SK-N-SH treated with all-trans-retinoic acid at 6 μM for 48 hours (cell line): ENCODE results near the gene GORASP1.
A peak's percentile ranks its signal among the peaks of the same experiment; 100 is the strongest.

Experiments used
- ATAC-seq: fragments of 200-7000 bp; cut with Tn5 transposase; 3 replicates; pipeline ENCODE4 v1.9.1; 2020; ENCODE audit warnings: mild to moderate bottlenecking, moderate library complexity
- ARNTL ChIP-seq: fragments of 450-650 bp; formaldehyde crosslinking; IDR thresholded peaks from 2 replicates; pipeline ENCODE4 v1.5.0; 2020; ENCODE audit warnings: low read depth, mild to moderate bottlenecking, moderate library complexity, borderline replicate concordance
- BACH2 ChIP-seq: fragments of 250-450 bp; sonication (Bioruptor Pico); IDR thresholded peaks from 2 replicates; pipeline ENCODE4 v1.9.0; 2021; ENCODE audit warnings: mild to moderate bottlenecking, borderline replicate concordance
- CSDC2 ChIP-seq: fragments of 250-450 bp; sonication (Bioruptor Pico); IDR thresholded peaks from 2 replicates; pipeline ENCODE4 v1.5.0; 2020; ENCODE audit warnings: mild to moderate bottlenecking, moderate library complexity
- CSRNP3 ChIP-seq: fragments of 250-450 bp; sonication (Bioruptor Pico); IDR thresholded peaks from 2 replicates; pipeline ENCODE4 v1.5.1; 2021; ENCODE audit warnings: mild to moderate bottlenecking, moderate library complexity
- ESRRG ChIP-seq: fragments of 250-450 bp; sonication (Bioruptor Pico); IDR thresholded peaks from 2 replicates; pipeline ENCODE4 v1.6.1; 2021; ENCODE audit warnings: mild to moderate bottlenecking
- GLIS3 ChIP-seq: fragments of 250-450 bp; sonication (Bioruptor Pico); IDR thresholded peaks from 2 replicates; pipeline ENCODE4 v1.5.0; 2020; ENCODE audit warnings: mild to moderate bottlenecking, moderate library complexity
- ISL1 ChIP-seq: fragments of 250-450 bp; sonication (Bioruptor Pico); IDR thresholded peaks from 2 replicates; pipeline ENCODE4 v2.1.2; 2022; ENCODE audit warnings: mild to moderate bottlenecking, moderate library complexity
- OSR1 ChIP-seq: fragments of 250-450 bp; sonication (Bioruptor Pico); IDR thresholded peaks from 2 replicates; pipeline ENCODE4 v1.8.0; 2022; ENCODE audit warnings: moderate library complexity, mild to moderate bottlenecking, inconsistent platforms
- PPARA ChIP-seq: fragments of 250-450 bp; sonication (Bioruptor Pico); IDR thresholded peaks from 2 replicates; pipeline ENCODE4 v1.5.0; 2020; ENCODE audit warnings: mild to moderate bottlenecking, borderline replicate concordance
- RARB ChIP-seq: fragments of 250-450 bp; sonication (Bioruptor Pico); IDR thresholded peaks from 2 replicates; pipeline ENCODE4 v1.8.0; 2021; ENCODE audit warnings: mild to moderate bottlenecking, moderate library complexity
- TCF4 ChIP-seq: fragments of 250-450 bp; sonication (Bioruptor Pico); IDR thresholded peaks from 2 replicates; pipeline ENCODE4 v1.8.0; 2021; ENCODE audit warnings: mild to moderate bottlenecking, moderate library complexity, borderline replicate concordance
- TOX ChIP-seq: fragments of 250-450 bp; sonication (Bioruptor Pico); IDR thresholded peaks from 2 replicates; pipeline ENCODE4 v1.8.0; 2021; ENCODE audit warnings: mild to moderate bottlenecking, moderate library complexity, borderline replicate concordance
- TSHZ2 ChIP-seq: fragments of 250-450 bp; sonication (Bioruptor Pico); IDR thresholded peaks from 2 replicates; pipeline ENCODE4 v1.5.0; 2020; ENCODE audit warnings: mild to moderate bottlenecking, moderate library complexity
- ZC3H10 ChIP-seq: fragments of 250-450 bp; sonication (Bioruptor Pico); IDR thresholded peaks from 2 replicates; pipeline ENCODE4 v1.5.1; 2021; ENCODE audit warnings: mild to moderate bottlenecking, moderate library complexity
- ZFP3 ChIP-seq: fragments of 250-450 bp; sonication (Bioruptor Pico); IDR thresholded peaks from 2 replicates; pipeline ENCODE4 v1.5.0; 2020; ENCODE audit warnings: mild to moderate bottlenecking, moderate library complexity
- ZFP30 ChIP-seq: fragments of 450-650 bp; formaldehyde crosslinking; IDR thresholded peaks from 2 replicates; pipeline ENCODE4 v1.5.0; 2022; ENCODE audit warnings: mild to moderate bottlenecking, moderate library complexity
- ZNF565 ChIP-seq: fragments of 450-650 bp; formaldehyde crosslinking; conservative IDR thresholded peaks from 2 replicates; pipeline ENCODE4 v1.5.0; 2020; ENCODE audit warnings: low read depth, mild to moderate bottlenecking, moderate library complexity
- ZNF70 ChIP-seq: fragments of 450-650 bp; formaldehyde crosslinking; IDR thresholded peaks from 2 replicates; pipeline ENCODE4 v1.5.0; 2020; ENCODE audit warnings: mild to moderate bottlenecking, moderate library complexity
- TF ChIP-seq, protein P1 (sequence below): fragments of 250-450 bp; sonication (Bioruptor Pico); IDR thresholded peaks from 2 replicates; pipeline ENCODE4 v1.8.0; 2020; ENCODE audit warnings: mild to moderate bottlenecking, moderate library complexity, borderline replicate concordance
- TF ChIP-seq, protein P2 (sequence below): fragments of 250-450 bp; sonication (Bioruptor Pico); IDR thresholded peaks from 2 replicates; pipeline ENCODE4 v1.5.1; 2020; ENCODE audit warnings: low read depth, mild to moderate bottlenecking, moderate library complexity

Gene GORASP1

DNA sequence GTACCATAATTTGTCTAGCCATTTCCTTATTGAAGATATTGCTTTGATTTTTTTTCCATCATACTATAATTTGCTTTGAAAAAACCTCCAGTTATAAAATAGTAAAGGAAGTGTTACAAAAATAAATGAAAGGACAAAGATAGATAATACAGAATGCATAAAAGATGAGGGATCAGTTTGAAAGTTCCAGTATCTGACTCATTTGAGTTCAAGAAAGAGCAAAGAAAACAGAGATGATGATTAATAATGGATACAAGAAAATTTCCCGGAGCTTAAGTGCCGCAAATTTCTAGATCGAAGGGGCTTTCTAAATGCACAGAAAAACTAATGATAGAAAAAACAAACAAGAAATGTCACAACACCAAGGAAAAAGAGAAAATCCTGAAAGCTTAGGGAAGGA is 51.3 kb downstream of the GORASP1 start:
- TF ChIP-seq GLIS3 (CRISPR knock-in tag), result no peak
- no peak for TF ChIP-seq ZNF565 (CRISPR knock-in tag)
- TF ChIP-seq ZFP3, result no peak
- no peak for TF ChIP-seq RARB (CRISPR knock-in tag)
- TF ChIP-seq ISL1, result no peak
- TF ChIP-seq TCF4 (CRISPR knock-in tag), result no peak
- TF ChIP-seq TOX (CRISPR knock-in tag), result no peak
- TF ChIP-seq ARNTL (CRISPR knock-in tag), result no peak
- TF ChIP-seq PPARA (CRISPR knock-in tag), result no peak
- TF ChIP-seq, all 23 proteins: peak for 0
- ATAC-seq, result no peak

- ATAC-seq, result no peak
- TF ChIP-seq, protein P1, sequence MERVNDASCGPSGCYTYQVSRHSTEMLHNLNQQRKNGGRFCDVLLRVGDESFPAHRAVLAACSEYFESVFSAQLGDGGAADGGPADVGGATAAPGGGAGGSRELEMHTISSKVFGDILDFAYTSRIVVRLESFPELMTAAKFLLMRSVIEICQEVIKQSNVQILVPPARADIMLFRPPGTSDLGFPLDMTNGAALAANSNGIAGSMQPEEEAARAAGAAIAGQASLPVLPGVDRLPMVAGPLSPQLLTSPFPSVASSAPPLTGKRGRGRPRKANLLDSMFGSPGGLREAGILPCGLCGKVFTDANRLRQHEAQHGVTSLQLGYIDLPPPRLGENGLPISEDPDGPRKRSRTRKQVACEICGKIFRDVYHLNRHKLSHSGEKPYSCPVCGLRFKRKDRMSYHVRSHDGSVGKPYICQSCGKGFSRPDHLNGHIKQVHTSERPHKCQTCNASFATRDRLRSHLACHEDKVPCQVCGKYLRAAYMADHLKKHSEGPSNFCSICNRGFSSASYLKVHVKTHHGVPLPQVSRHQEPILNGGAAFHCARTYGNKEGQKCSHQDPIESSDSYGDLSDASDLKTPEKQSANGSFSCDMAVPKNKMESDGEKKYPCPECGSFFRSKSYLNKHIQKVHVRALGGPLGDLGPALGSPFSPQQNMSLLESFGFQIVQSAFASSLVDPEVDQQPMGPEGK, result no peak
- TF ChIP-seq, protein P2, sequence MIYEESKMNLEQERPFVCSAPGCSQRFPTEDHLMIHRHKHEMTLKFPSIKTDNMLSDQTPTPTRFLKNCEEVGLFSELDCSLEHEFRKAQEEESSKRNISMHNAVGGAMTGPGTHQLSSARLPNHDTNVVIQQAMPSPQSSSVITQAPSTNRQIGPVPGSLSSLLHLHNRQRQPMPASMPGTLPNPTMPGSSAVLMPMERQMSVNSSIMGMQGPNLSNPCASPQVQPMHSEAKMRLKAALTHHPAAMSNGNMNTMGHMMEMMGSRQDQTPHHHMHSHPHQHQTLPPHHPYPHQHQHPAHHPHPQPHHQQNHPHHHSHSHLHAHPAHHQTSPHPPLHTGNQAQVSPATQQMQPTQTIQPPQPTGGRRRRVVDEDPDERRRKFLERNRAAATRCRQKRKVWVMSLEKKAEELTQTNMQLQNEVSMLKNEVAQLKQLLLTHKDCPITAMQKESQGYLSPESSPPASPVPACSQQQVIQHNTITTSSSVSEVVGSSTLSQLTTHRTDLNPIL (CRISPR knock-in tag), result no peak
- no peak for TF ChIP-seq ZFP30 (CRISPR knock-in tag)
- no peak for TF ChIP-seq ZNF70 (CRISPR knock-in tag)
- no peak for TF ChIP-seq ISL1
- no peak for TF ChIP-seq ESRRG
- TF ChIP-seq BACH2 (CRISPR knock-in tag), result no peak
- no peak for TF ChIP-seq ZFP3
- TF ChIP-seq TCF4 (CRISPR knock-in tag), result no peak
- no peak for TF ChIP-seq ZC3H10 (CRISPR knock-in tag)
- no peak for TF ChIP-seq GLIS3 (CRISPR knock-in tag)
- no peak for TF ChIP-seq TOX (CRISPR knock-in tag)
These were observed 53.7 kb downstream of the GORASP1 start for GRCh38 chr3:39053696-39054095.

- no peak for TF ChIP-seq TSHZ2 (CRISPR knock-in tag)
- peak; percentile 3; the same call in 1 of the 3 replicates for ATAC-seq
These were observed 54.8 kb downstream of the GORASP1 start for GRCh38 chr3:39052583-39052982.

DNA sequence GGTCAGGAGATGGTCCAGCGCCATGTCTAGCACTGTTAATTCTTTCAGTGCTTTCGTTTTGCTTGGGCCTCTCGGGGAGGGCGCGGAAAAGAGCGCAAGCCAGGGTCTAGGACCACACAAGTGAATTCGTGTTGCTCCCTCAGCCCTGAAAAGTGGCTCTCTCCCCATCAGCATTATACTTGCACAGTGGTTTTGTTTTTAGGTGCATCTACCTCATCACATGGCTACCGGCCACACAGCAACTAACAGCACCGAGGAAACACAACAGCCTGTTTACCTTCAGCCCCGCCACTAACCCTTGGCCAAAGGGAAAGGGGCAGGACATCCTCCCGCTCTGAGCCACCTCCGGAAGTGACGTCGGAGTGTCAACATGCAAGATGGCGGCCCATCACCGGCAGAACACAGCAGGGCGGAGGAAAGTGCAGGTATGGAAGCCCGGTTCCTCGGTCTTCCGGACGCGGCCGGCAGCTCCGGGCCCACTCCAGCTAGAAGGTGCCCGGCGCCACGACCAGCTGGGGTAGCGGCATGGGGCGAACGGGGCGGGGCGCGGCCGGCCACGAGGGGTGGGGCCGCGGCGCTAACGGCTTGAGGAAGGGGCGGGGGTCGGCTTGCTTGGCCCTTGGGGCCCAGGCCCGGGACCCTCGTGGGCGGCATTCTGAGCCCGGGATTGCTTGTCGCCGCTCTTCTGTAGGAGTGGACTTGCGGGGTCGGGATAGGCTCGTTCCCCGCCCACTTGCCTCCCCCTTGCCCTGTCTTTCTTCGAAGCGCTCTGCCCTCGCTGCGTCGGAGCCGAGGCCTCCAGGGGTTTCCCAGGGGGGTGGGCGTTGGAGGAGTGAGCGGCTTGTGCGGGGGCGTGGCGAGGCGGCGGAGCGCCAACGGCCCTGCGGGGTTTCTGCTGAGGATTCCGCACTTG is 55.5 kb downstream of the GORASP1 start, which contains the start of the genes SCN11A and WDR48:
TSS of gene SCN11A (minus strand) at position 296 of the 913 bp plus-strand sequence. CDS start 101,582 bp downstream, outside the sequence.
TSS of gene WDR48 (plus strand) at position 368 of the 913 bp plus-strand sequence. CDS start at position 378, 10 bp downstream.
- peak; percentile 100 for ATAC-seq
- TF ChIP-seq ZC3H10 (CRISPR knock-in tag), result no peak
- no peak for TF ChIP-seq ZNF70 (CRISPR knock-in tag)
- TF ChIP-seq ARNTL (CRISPR knock-in tag), result no peak
- TF ChIP-seq, protein P1, result no peak
- TF ChIP-seq BACH2 (CRISPR knock-in tag), result no peak
- no peak for TF ChIP-seq CSDC2 (CRISPR knock-in tag)
- TF ChIP-seq CSRNP3 (CRISPR knock-in tag), result no peak
- no peak for TF ChIP-seq OSR1 (CRISPR knock-in tag)
- TF ChIP-seq TSHZ2 (CRISPR knock-in tag), result no peak
- TF ChIP-seq ZNF565 (CRISPR knock-in tag), result no peak
- TF ChIP-seq ISL1, result no peak
- TF ChIP-seq PPARA (CRISPR knock-in tag), result no peak
- TF ChIP-seq, protein P2 (CRISPR knock-in tag), result no peak
